DMS53 treated with DMSO at 0.1 percent for 48 hours (cell line): ENCODE data around the gene TFAP2C.

Source experiments
- DNase-seq: peaks from one replicate; lab custom pipeline; 2025; ENCODE audit not compliant: unreplicated experiment; lab: John Stamatoyannopoulos, UW

TFAP2C gene

GRCh38 chr20:56628873-56629463 is at the start of gene TFAP2C:
Gene TFAP2C, plus strand, starts transcription at chr20:56629306. Its CDS starts 239 bp downstream, at chr20:56629545.
- DNase-seq: no peak

- DNase-seq: no peak
These were observed 48.9 kb upstream of the TFAP2C start for GRCh38 chr20:56580226-56580625.

- DNase-seq: no peak
These were observed 47.4 kb upstream of the TFAP2C start for GRCh38 chr20:56581701-56582100.

GRCh38 chr20:56582542-56582941 is 46.6 kb upstream of the TFAP2C start:
- no peak for DNase-seq

- no peak for DNase-seq
These were observed 44.2 kb upstream of the TFAP2C start for GRCh38 chr20:56584916-56585315.

- no peak for DNase-seq
These were observed 41.6 kb upstream of the TFAP2C start for GRCh38 chr20:56587307-56588041.

GRCh38 chr20:56588996-56589395 is 40.1 kb upstream of the TFAP2C start:
- DNase-seq: no peak

- no peak for DNase-seq
These were observed 39.5 kb upstream of the TFAP2C start for GRCh38 chr20:56589633-56590032.

- no peak for DNase-seq
These were observed 38.2 kb upstream of the TFAP2C start for GRCh38 chr20:56590888-56591287.

GRCh38 chr20:56592211-56592610 is 36.9 kb upstream of the TFAP2C start:
- no peak for DNase-seq

GRCh38 chr20:56592817-56593216 is 36.3 kb upstream of the TFAP2C start:
- DNase-seq: no peak

- DNase-seq: no peak
These were observed 33.2 kb upstream of the TFAP2C start for GRCh38 chr20:56595746-56596475.

- no peak for DNase-seq
These were observed 27.9 kb upstream of the TFAP2C start for GRCh38 chr20:56601166-56601565.

- DNase-seq: no peak
These were observed 24.4 kb upstream of the TFAP2C start for GRCh38 chr20:56604673-56605072.

GRCh38 chr20:56605261-56605996 is 23.7 kb upstream of the TFAP2C start:
- no peak for DNase-seq

- no peak for DNase-seq
These were observed 22.7 kb upstream of the TFAP2C start for GRCh38 chr20:56606174-56606945.

- no peak for DNase-seq
These were observed 21.9 kb upstream of the TFAP2C start for GRCh38 chr20:56607061-56607704.

- DNase-seq: no peak
These were observed 20.7 kb upstream of the TFAP2C start for GRCh38 chr20:56608376-56608775.

- no peak for DNase-seq
These were observed 19.8 kb upstream of the TFAP2C start for GRCh38 chr20:56609321-56609720.

GRCh38 chr20:56610098-56610497 is 19.0 kb upstream of the TFAP2C start:
- DNase-seq: no peak
